ENCODE measurements around the gene MACROD1.

GRCh38 chr11:64114231-64114630 lies 51.7 kb downstream of the MACROD1 start:
- TF ChIP-seq JUNB (CRISPR knock-in tag; IDR thresholded peaks at IDR 0.05; ENCODE audit: borderline replicate concordance) (no peak), FOSL1 (CRISPR knock-in tag; IDR thresholded peaks at IDR 0.05; ENCODE audit: borderline replicate concordance) (no peak), CHD2 (IDR thresholded peaks at IDR 0.05; ENCODE audit: low read depth, low read length) (no peak), CTCF (CRISPR knock-in tag; IDR thresholded peaks at IDR 0.05) (no peak), YY1 (IDR thresholded peaks at IDR 0.05; ENCODE audit: insufficient read depth, insufficient replicate concordance, low read depth, low read length) (no peak), KDM4B (CRISPR knock-in tag; IDR thresholded peaks at IDR 0.05) (no peak), RAD21 (CRISPR knock-in tag; IDR thresholded peaks at IDR 0.05) (no peak), MXI1 (IDR thresholded peaks at IDR 0.05; ENCODE audit: borderline replicate concordance, low read depth, low read length) (no peak), MAX (IDR thresholded peaks at IDR 0.05) (no peak), ZBTB26 (CRISPR knock-in tag; IDR thresholded peaks at IDR 0.05; ENCODE audit: borderline replicate concordance) (no peak), PBX3 (CRISPR knock-in tag; IDR thresholded peaks at IDR 0.05; ENCODE audit: borderline replicate concordance) (no peak), PAX8 (CRISPR knock-in tag; IDR thresholded peaks at IDR 0.05; ENCODE audit: borderline replicate concordance) (no peak), ZNF878 (CRISPR knock-in tag; IDR thresholded peaks at IDR 0.05) (no peak)

All from HepG2 (cell line).